GM19328 (cell line): Measurements from ENCODE around the gene RPS10.

Source experiments
- ATAC-seq: cut with Tn5 transposase; IDR thresholded peaks from one replicate; pipeline ENCODE4 v1.9.1; 2021; ENCODE audit warnings: mild to moderate bottlenecking, moderate library complexity; ENCODE audit not compliant: unreplicated experiment

RPS10 gene

GRCh38 chr6:34425498-34426410 lies at the start of gene RPS10:
Gene RPS10, minus strand, starts transcription at chr6:34426069. Its CDS starts 848 bp downstream, at chr6:34425221.
- ATAC-seq: no peak

GRCh38 chr6:34475238-34475682 lies 49.4 kb upstream of the RPS10 start:
- ATAC-seq: no peak

GRCh38 chr6:34474754-34475153 lies 48.9 kb upstream of the RPS10 start:
- no peak for ATAC-seq

GRCh38 chr6:34473967-34474366 lies 48.1 kb upstream of the RPS10 start:
- no peak for ATAC-seq

GRCh38 chr6:34472425-34472824 lies 46.6 kb upstream of the RPS10 start:
- no peak for ATAC-seq

GRCh38 chr6:34469499-34469898 lies 43.6 kb upstream of the RPS10 start:
- no peak for ATAC-seq

- ATAC-seq: no peak
These were observed 42.6 kb upstream of the RPS10 start for GRCh38 chr6:34468378-34468892.

- no peak for ATAC-seq
These were observed 40.6 kb upstream of the RPS10 start for GRCh38 chr6:34466242-34467185.

GRCh38 chr6:34465531-34466241 lies 39.8 kb upstream of the RPS10 start, which contains the start of gene PACSIN1:
Gene PACSIN1, plus strand, starts transcription at chr6:34466076. Its CDS starts 60,230 bp downstream, at chr6:34526306.
- no peak for ATAC-seq

- ATAC-seq: no peak
These were observed 38.0 kb upstream of the RPS10 start for GRCh38 chr6:34463849-34464248.

GRCh38 chr6:34463299-34463698 lies 37.4 kb upstream of the RPS10 start:
- no peak for ATAC-seq

GRCh38 chr6:34462551-34462971 lies 36.7 kb upstream of the RPS10 start:
- ATAC-seq: no peak

- no peak for ATAC-seq
These were observed 36.1 kb upstream of the RPS10 start for GRCh38 chr6:34462010-34462409.

GRCh38 chr6:34460796-34461507 lies 35.1 kb upstream of the RPS10 start:
- no peak for ATAC-seq

- no peak for ATAC-seq
These were observed 34.2 kb upstream of the RPS10 start for GRCh38 chr6:34459899-34460593.

- ATAC-seq: no peak
These were observed 32.2 kb upstream of the RPS10 start for GRCh38 chr6:34457742-34458735.

GRCh38 chr6:34457382-34457741 lies 31.5 kb upstream of the RPS10 start:
- no peak for ATAC-seq

GRCh38 chr6:34455831-34456230 lies 30.0 kb upstream of the RPS10 start:
- no peak for ATAC-seq
